GM18907 (cell line): Measurements from ENCODE around the gene GATM.
"Not testable (repeated sequence)": the region's sequence is repeated elsewhere in the genome, so short reads cannot be mapped to it uniquely, and the experiment has no call there.

ENCODE experiments used
- ATAC-seq: cut with Tn5 transposase; IDR thresholded peaks from one replicate; pipeline ENCODE4 v1.9.1; 2021; ENCODE audit warnings: mild to moderate bottlenecking, moderate library complexity; ENCODE audit not compliant: unreplicated experiment

Gene GATM

DNA sequence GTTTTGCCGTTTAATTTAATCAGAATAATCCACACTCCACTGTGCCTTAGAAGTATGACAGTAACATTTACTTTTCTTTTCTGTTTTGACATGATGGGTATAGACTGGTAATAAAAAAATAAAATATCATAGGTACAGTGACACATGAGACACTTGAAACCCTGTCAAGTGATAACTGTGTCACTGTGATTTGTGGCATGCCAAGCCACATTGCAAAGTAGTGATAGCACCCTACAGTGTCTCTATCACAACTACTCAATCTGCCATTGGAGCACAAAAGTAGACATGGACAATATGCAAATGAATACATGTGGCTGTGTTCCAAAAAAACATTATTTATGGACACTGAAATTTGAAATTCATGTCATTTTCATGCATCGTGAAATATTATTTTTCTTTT, 22.5 kb downstream of the GATM start:
- ATAC-seq, result no peak

DNA sequence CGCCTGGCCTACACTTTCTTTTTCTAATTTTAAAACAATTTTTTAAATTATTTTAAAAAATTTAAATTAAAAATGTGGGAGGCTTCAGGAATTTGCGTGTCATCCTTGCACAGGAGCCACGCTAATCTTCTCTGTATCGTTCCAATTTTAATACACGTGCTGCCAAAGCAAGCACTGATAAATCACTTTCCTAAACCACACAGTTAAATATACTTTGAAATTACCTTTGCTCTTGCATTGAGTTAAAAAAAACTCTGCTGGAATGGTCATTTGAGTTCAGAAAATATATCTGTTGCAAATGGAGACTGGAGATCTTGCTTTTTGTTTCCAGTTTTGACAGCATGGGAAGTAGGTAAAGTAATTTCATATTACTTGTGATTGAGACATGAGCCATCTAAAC, 23.6 kb downstream of the GATM start:
- no peak for ATAC-seq

DNA sequence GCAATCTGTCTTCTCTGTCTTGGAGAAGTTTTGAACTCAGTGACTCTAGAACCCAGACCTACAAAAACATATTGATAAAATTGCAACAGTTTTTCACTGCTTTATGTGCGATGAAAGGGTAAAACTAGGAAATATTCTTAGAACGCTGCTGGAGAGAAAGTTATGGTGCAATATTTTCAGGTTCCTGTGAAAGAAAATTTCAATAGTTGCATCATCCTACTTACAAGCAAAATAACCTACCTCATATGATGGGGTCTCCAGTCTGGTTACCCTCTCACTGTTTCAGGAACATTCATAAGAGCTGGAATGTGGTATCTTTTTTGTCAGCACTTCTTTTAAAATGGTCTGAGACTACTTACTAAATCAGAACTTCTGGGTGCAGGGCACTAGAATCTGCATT, 27.1 kb downstream of the GATM start:
- ATAC-seq, result no peak

DNA sequence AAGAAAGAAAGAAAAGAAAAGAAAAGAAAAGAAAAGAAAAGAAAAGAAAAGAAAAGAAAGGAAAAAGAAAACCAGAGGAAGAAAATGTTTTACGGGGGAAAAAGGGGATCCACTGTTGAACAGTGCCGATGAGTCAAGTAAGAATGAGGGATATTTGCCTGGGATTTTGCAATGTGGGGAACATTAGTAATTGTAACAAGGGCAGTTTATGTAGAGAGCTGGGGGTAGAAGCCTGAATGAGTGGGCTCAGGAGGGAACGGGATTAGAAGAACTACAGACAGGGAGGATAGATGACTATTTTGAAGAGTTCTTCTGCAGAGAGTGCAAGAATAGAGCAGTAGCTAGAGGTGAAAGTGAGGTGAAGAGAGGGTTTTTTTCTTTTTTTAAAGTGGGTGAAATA, 28.7 kb downstream of the GATM start:
- ATAC-seq, result no peak

DNA sequence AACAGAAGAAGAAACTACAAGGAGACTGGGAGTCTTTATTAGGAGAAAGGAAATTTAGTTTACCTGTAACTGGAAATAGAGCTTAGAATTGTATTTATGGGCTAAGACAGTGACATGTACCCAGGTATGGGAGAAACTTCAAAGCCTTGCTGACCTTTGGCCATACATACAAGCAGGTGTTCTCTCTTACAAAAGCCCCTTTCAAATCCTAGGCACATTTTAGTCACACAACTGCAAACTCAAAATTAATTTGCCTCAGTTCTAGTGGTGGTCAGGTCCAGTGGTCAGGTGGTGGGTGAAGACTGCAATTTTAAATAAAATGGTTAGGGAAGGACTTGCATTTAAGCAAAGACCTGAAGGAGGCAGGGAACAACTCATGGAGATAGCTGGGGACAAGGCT, 30.4 kb downstream of the GATM start:
- ATAC-seq, result no peak

DNA sequence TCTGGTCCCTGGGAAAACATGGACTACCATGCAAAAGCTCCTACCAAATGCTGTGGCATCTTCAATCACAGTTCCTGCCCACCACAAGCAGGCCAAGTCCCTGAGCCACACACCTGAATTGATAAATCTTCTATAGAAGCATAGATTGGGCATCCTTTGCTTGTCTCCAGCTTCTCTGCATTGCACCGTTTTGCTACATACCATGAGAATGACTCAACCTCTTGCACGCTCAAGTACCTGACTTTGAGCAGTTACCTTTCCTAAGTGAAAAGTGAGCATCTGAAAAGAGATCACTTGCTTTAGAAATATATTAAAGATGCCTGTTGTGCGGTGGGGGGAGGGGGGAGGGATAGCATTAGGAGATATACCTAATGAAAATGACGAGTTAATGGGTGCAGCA, 31.3 kb downstream of the GATM start:
- no peak for ATAC-seq

DNA sequence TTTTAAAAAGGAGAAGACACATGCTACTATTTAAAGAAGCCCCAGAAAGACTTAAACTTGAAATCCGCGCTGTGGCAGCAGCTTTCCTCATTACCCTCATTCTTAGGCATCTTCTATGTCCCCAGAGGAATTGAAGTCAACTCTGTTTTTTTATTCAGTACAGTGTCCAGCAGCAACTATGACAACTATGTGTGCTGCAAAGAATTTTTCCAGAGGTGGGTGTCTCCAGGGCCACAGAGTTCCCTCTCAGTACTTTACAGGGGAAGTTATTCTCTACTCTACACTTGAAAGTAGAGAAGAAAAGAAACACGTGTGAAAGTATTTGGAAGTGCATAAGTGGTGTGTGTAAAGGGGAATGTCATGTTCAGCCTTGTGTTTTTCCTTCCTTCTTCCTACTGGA, 32.0 kb downstream of the GATM start:
- no peak for ATAC-seq

DNA sequence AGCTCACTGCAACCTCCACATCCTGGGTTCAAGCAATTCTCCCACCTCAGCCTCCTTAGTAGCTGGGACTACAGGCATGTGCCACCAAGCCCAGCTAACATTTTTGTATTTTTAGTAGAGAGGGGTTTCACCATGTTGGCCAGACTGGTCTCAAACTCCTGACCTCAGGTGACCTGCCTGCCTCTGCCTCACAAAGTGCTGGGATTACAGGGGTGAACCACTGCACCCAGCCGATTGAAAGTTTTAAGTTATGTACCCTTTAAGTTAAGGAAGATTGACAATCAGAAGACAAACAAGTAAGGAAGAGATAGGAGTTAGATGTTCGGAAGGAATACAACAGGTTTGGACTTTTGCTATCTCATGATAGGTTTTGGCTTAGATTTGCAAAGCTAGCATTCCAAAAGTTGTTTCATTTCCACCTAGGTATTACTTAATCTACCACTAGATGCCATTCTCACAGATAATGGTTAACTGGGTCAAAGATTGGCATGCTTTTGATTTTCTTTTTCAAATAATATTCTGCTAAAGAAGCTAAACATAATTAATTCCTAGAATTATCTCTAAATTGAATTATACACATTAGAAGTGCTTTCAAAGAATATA, 35.0 kb downstream of the GATM start:
- ATAC-seq, result no peak

DNA sequence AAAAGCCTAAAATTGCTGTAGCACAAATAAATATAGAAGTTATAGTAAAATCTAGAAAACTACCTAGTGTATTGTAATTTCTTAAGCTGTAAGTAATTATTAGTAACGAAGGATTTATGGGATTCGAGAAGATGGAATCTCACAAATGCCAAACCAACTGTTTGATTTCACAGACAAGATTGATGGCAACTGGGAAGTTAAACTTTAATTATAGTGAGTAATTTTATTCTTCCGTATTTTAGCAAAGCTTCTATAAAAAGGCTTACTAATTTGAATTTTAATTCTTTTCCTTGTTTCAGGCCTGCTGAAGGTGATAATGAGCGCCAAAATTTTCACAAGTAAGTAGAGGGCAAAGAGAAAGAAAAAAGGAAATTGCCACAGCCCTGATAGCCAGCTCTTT, 36.6 kb downstream of the GATM start:
- no peak for ATAC-seq

DNA sequence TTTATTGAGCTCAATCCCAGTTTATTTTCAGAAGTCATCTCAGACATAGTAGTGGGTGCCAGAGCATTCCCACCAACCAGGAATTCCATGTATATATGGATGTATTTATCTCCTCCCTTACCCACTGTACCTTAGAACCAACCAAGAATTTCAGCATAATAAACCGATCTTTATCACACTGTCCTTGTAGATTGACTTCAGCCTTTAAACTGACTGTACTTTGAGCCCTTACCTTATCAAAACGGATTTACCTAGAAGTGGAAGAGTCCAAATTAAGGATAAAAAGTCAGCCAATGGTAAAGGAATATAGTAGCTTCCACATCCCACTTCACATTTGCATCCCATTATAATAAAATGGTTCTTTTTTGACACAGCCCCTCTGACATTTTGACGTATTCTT, 37.9 kb downstream of the GATM start:
- ATAC-seq, result no peak

DNA sequence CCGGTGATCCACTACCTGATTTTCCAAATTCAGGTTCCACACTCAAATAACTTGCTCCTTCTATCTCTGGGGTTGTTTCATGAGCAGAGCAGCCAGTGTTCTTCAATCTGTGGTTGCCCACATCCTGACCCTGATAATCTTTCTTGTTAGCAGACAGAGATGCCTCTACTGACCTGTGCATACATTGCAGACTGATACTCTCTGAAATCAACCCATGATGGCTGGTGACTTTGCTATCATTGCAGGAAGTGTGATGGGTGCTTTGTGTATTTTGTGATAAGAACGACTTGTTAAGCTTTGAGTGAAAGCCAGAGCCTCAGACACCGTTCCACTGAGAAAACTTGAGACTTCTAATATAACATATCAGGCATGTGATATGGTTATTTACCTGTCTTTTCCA, 39.9 kb downstream of the GATM start:
- no peak for ATAC-seq

DNA sequence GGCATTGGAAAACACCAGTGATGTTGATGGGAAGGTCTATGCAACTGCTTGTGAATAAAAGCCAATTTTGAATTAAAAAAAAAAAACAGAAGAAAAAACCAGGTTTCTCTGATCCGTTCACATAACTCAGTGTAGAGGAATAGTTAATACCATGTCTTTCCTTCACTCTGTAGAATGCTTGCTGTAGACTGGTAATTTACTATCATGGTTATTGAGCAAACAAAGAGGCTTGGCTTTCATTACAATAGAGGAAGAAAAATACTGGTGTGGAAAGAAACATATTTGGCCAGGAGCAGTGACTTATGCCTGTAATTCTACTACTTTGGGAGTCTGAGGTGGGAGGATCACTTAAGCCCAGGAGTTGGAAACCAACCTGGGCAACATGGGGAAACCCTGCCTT, 41.1 kb downstream of the GATM start:
- ATAC-seq, result no peak

DNA sequence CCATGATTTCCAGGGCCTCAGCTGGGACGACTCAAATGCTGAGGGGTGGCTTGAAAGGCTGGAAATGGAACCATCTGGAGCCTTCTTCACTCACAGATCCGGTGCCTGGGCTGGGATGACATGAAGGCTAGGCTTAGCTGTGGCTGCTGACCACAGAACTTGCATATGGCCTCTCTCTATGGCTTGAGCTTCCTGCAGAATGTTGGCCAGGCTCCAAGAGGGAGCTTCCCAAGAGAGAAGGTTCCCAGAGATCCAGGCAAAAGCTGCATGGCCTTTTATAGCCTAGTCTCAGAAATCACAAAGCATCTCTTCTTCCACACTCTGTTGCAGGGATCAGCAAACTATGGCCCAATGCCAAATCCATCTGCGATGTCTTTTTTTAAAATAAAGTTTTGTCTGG, 44.8 kb downstream of the GATM start:
- ATAC-seq, result no peak

DNA sequence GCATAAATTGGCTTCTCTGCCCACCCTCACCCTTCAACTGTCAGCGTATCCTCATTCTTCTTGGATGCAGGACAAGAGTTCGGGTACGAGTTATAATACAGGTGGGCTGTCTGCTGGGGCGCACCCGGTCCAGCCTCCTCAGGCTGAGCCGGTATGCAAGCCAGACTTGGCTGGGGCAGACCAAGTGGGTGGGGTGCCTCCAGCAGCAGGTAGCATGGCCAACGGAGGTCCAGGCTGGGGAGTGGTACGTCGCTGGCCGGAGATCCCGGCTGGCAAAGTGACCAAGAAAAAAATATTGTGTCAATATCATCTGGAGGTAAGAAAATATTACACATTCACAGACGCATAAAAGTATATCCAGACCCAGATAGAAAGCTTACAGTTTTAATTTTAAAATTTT, 45.6 kb downstream of the GATM start:
- no peak for ATAC-seq

DNA sequence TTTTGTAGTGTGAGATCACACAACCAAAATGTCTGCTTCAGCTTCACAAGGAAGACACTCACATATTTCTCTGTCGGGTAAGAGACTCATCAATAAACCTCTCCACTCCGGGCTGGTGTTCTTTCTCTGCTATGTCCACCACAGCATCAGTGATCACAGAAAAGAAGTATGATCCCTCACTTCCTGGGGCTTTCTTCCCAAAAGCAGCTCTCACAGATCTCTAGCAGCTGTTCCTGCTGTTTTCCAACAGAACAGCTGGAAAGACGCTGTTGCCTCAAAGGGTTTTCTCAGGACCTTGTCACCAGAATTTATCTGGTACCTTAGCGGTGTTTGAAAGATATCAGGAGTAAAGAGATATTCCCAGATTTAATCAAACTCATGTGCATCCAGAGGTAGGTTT, 46.4 kb downstream of the GATM start:
- no peak for ATAC-seq

DNA sequence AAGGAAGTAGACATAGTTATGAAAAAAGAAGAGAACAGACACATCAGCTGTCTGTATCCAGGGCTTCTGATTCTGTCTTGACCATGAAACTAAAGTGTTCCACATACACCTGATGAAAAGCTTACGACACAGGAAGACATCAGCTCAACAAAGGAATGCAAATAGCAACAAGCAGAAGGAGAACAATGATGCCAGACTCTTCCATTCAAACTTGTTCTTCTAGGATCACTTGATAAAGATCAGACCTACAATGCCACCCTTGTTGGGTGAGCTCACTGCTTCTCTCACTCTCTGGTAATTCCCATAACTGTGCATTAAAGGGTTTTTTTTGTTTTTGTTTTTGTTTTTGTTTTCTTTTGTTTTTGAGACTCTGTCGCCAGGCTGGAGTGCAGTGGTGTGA, 49.7 kb downstream of the GATM start:
- no peak for ATAC-seq

DNA sequence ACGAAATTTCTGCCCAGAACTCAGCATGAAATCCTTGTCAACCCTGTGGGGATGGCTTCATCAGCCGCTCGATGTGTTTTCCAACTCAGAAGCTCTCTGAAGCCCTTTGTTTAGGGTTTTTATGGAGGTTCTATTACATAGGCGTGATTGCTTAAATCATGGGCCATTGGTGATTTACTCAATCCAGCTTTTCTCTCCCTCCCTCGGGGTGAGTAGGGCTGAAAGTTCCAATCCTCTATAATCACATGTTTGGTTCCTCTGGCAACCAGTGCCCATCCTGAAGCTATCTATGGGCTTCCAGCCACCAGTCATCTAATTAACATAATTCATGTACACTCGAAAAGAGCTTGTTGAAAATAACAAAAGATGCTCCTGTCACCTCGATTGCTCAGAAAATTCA, 51.6 kb downstream of the GATM start:
- no peak for ATAC-seq

DNA sequence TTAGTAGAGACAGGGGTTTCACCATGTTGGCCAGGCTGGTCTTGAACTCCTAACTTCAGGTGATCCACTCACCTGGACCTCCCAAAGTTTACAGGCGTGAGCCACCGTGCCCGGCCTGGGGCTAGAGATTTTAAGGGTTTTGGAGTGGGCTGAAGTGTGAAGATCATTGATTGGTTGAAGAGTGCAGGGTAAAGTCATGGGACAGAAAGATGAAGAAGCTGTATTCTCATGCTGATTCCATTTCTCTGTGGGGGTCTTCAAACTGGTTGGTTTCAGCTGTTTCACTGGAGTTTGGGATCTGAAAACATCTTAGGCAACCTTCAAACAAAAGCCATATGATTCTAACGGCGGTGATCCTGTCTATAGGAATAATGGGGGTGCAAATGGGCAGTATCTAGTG, 52.1 kb downstream of the GATM start:
- no peak for ATAC-seq

DNA sequence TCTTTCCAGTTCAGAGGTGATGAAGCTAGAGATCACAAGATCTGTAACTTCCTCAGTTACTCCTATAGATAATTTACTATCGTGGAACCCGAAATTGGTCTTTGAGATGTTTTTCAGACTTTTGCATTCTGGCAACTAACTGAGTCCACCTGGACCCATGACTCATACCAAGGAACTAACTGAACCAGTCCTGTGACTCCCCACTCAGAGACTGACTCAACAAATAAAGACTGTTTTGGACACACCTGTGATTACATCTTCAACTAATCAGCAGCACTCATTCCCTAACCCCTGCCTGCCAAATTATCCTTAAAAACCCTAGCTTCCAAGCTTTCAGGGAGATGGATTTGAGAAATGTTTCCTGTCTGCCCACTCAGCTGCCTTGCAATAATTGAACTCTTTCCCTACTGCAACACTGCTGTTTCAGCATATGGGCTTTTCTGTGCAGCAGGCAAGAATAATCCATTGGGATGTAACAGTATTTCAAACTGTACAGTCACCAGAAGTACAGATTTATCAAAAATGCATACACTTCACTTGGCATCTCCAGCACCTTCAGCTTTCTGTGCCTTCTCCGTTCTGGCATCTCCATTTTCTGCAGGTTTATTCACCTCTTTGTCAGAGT, 57.7 kb downstream of the GATM start:
- ATAC-seq, result no peak

DNA sequence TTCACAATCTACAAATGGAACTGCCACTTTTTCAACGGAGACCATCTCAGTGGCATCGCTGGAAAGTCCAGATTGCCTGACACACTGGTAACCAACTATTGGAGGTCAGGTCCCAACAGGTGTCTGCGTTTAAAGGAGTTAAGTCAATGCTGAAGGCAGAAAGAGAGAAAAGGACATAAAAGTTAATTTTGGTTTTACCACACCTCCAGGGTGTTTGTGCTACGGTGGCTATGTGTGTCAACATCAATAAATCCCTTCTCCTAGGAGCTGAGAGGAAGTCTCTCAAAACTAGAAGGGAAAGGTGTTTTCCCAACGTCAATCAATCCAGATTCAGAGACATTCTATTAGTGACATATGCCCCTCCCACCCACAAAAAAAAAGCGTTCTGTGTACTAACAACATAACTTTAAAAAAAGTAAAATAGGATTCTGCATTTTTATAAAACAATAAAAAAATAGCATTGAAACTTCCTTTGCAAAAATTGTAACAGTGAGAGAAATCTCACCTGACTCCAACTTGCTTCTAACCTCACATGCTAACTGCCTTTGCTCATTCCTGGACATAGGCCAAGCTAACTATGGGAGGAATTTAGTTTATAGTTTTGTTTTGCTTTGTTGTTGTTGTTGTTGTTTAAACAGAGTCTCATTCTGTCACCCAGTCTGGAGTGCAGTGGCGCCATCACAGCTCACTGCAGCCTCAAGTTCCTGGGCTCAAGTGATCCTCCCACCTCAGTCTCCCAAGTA, 58.7 kb downstream of the GATM start:
- no peak for ATAC-seq

DNA sequence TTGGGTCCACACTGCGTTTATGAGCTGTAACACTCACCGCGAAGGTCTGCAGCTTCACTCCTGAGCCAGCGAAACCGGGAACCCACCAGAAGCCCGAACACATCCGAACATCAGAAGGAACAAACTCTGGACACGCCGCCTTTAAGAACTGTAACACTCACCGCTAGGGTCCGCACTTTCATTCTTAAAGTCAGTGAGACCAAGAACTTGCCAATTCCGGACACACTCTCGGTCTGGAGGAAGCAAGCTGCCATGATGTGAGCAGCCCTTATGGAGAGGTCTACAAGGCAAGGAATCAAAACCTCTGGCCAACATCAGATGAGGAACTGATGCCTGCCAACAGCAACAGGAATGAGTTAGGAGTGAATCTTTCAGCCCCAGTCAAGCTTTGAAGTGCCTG, 63.4 kb downstream of the GATM start:
- ATAC-seq, result no peak

DNA sequence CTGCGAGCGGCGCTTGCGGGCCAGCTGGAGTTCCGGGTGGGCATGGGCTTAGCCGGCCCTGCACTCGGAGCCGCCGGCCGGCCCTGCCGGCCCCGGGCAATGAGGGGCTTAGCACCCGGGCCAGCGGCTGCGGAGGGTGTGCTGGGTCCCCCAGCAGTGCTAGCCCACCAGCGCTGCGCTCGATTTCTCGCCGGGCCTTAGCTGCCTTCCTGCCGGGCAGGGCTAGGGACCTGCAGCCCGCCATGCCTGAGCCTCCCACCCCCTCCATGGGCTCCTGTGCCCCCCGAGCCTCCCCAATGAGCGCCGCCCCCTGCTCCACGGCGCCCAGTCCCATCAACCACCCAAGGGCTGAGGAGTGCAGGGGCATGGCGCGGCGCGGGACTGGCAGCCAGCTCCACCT, 64.2 kb downstream of the GATM start:
- ATAC-seq, result not testable (repeated sequence)
